H1 (cell line): Measurements from ENCODE around the gene GRXCR1. TPM values are rescaled to one million over a fixed set of nuclear protein-coding genes. Genes with fewer than 3 reads are reported as not detected.

Experiments
- FOSL1 ChIP-seq: IDR thresholded peaks from 2 replicates; pipeline ENCODE4 v1.6.1; 2011; ENCODE audit warnings: mild to moderate bottlenecking, low read depth, low read length, moderate library complexity; ENCODE audit not compliant: insufficient read depth
- NRF1 ChIP-seq: IDR thresholded peaks from 2 replicates; pipeline ENCODE4 v1.6.1; 2011; ENCODE audit warnings: mild to moderate bottlenecking, low read depth, low read length, improper control_type of control experiment
- SP1 ChIP-seq: IDR thresholded peaks from 2 replicates; pipeline ENCODE4 v1.6.1; 2011; ENCODE audit warnings: low read depth, low read length
- SRF ChIP-seq: IDR thresholded peaks from 2 replicates; pipeline ENCODE4 v1.6.1; 2011; ENCODE audit warnings: mild to moderate bottlenecking, low read depth, low read length, moderate library complexity
- polyA plus RNA-seq, 7 experiments: library from polyadenylated mRNA; depleted of rRNA in 3 of 7; stranded (reverse) in 5 of 7; unstranded in 2 of 7; fragments of >200 nt in 5 of 7; fragments of 200-250 nt in 2 of 7; gene quantifications; 1 replicate in 5 of 7; 2 replicates in 1 of 7; 4 replicates in 1 of 7; pipeline versions ENCODE4 v1.2.1 to v1.2.3, GENCODE V29; 2011 to 2013; ENCODE audit warnings: missing spikeins in 2 of 7, mixed read lengths in 2 of 7
- total RNA-seq: library from RNA; stranded (reverse); fragmentation: NEBNext Ultra II Directional; extraction: Animal tissue kit (Norgen Biotek cat#: 25700); gene quantifications from 2 replicates; pipeline ENCODE4 v1.2.1, GENCODE V29; 2021
- TF ChIP-seq, protein P1 (sequence below): fragments of 300-600 bp; sonication (generic); IDR thresholded peaks from 2 replicates; pipeline ENCODE4 v1.7.1; 2012; ENCODE audit warnings: low read length, moderate library complexity, mild to moderate bottlenecking, inconsistent platforms; ENCODE audit not compliant: insufficient replicate concordance
- TF ChIP-seq, protein P2 (sequence below): IDR thresholded peaks from 2 replicates; pipeline ENCODE4 v1.6.1; 2012; ENCODE audit warnings: inconsistent platforms
- TF ChIP-seq, protein P3 (sequence below): IDR thresholded peaks from 2 replicates; pipeline ENCODE4 v1.6.1; 2011; ENCODE audit warnings: low read length, improper control_type of control experiment

The GRXCR1 gene
- total and polyA plus RNA-seq, 2 of the 8 experiments (the other 6 are each of a cell fraction or from before 2014, with no cell fraction given), result not detected

DNA sequence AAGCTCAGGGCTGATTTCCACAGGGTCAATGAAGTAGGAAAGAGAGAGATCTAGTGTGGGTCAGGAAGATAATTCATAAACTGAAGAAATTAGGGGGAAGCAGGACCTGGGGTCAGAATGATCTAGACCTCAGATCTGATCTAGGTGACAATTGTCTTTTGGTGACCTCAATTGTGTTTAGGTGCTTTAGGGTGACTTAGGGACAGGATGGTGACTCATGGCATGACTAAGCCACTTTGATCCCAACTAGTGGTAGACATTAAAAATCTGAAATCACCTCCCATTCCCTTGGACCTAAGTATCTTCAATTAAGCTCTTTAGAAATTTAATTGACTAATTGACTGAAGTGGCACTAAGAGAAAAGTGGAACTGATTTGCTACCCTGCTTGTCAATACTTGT is 36.7 kb upstream of the GRXCR1 start (continued):
- TF ChIP-seq, protein P1, sequence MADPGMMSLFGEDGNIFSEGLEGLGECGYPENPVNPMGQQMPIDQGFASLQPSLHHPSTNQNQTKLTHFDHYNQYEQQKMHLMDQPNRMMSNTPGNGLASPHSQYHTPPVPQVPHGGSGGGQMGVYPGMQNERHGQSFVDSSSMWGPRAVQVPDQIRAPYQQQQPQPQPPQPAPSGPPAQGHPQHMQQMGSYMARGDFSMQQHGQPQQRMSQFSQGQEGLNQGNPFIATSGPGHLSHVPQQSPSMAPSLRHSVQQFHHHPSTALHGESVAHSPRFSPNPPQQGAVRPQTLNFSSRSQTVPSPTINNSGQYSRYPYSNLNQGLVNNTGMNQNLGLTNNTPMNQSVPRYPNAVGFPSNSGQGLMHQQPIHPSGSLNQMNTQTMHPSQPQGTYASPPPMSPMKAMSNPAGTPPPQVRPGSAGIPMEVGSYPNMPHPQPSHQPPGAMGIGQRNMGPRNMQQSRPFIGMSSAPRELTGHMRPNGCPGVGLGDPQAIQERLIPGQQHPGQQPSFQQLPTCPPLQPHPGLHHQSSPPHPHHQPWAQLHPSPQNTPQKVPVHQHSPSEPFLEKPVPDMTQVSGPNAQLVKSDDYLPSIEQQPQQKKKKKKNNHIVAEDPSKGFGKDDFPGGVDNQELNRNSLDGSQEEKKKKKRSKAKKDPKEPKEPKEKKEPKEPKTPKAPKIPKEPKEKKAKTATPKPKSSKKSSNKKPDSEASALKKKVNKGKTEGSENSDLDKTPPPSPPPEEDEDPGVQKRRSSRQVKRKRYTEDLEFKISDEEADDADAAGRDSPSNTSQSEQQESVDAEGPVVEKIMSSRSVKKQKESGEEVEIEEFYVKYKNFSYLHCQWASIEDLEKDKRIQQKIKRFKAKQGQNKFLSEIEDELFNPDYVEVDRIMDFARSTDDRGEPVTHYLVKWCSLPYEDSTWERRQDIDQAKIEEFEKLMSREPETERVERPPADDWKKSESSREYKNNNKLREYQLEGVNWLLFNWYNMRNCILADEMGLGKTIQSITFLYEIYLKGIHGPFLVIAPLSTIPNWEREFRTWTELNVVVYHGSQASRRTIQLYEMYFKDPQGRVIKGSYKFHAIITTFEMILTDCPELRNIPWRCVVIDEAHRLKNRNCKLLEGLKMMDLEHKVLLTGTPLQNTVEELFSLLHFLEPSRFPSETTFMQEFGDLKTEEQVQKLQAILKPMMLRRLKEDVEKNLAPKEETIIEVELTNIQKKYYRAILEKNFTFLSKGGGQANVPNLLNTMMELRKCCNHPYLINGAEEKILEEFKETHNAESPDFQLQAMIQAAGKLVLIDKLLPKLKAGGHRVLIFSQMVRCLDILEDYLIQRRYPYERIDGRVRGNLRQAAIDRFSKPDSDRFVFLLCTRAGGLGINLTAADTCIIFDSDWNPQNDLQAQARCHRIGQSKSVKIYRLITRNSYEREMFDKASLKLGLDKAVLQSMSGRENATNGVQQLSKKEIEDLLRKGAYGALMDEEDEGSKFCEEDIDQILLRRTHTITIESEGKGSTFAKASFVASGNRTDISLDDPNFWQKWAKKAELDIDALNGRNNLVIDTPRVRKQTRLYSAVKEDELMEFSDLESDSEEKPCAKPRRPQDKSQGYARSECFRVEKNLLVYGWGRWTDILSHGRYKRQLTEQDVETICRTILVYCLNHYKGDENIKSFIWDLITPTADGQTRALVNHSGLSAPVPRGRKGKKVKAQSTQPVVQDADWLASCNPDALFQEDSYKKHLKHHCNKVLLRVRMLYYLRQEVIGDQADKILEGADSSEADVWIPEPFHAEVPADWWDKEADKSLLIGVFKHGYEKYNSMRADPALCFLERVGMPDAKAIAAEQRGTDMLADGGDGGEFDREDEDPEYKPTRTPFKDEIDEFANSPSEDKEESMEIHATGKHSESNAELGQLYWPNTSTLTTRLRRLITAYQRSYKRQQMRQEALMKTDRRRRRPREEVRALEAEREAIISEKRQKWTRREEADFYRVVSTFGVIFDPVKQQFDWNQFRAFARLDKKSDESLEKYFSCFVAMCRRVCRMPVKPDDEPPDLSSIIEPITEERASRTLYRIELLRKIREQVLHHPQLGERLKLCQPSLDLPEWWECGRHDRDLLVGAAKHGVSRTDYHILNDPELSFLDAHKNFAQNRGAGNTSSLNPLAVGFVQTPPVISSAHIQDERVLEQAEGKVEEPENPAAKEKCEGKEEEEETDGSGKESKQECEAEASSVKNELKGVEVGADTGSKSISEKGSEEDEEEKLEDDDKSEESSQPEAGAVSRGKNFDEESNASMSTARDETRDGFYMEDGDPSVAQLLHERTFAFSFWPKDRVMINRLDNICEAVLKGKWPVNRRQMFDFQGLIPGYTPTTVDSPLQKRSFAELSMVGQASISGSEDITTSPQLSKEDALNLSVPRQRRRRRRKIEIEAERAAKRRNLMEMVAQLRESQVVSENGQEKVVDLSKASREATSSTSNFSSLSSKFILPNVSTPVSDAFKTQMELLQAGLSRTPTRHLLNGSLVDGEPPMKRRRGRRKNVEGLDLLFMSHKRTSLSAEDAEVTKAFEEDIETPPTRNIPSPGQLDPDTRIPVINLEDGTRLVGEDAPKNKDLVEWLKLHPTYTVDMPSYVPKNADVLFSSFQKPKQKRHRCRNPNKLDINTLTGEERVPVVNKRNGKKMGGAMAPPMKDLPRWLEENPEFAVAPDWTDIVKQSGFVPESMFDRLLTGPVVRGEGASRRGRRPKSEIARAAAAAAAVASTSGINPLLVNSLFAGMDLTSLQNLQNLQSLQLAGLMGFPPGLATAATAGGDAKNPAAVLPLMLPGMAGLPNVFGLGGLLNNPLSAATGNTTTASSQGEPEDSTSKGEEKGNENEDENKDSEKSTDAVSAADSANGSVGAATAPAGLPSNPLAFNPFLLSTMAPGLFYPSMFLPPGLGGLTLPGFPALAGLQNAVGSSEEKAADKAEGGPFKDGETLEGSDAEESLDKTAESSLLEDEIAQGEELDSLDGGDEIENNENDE, result no peak
- TF ChIP-seq, protein P2, sequence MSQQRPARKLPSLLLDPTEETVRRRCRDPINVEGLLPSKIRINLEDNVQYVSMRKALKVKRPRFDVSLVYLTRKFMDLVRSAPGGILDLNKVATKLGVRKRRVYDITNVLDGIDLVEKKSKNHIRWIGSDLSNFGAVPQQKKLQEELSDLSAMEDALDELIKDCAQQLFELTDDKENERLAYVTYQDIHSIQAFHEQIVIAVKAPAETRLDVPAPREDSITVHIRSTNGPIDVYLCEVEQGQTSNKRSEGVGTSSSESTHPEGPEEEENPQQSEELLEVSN, result no peak
- no peak for TF ChIP-seq NRF1
- no peak for TF ChIP-seq SP1
- TF ChIP-seq, protein P3, sequence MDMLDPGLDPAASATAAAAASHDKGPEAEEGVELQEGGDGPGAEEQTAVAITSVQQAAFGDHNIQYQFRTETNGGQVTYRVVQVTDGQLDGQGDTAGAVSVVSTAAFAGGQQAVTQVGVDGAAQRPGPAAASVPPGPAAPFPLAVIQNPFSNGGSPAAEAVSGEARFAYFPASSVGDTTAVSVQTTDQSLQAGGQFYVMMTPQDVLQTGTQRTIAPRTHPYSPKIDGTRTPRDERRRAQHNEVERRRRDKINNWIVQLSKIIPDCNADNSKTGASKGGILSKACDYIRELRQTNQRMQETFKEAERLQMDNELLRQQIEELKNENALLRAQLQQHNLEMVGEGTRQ, result no peak
- TF ChIP-seq FOSL1, result no peak
- no peak for TF ChIP-seq SRF
